ENCODE data around the gene UGT1A10.
A peak's percentile ranks its signal among the peaks of the same experiment; 100 is the strongest.
"Not testable (repeated sequence)": the region's sequence is repeated elsewhere in the genome, so short reads cannot be mapped to it uniquely, and the experiment has no call there.

UGT1A10 gene

GRCh38 chr2:233636306-233636705 is at the start of gene UGT1A10:
TSS of gene UGT1A10 (plus strand) at chr2:233636448. CDS start at chr2:233636523, 75 bp downstream.
- H3K27ac ChIP-seq (ENCODE audit: low read depth, low read length); H3K27me3 ChIP-seq (ENCODE audit: control insufficient read depth, insufficient read depth, low read length); H3K4me1 ChIP-seq (ENCODE audit: control insufficient read depth, insufficient read depth, low read length); H3K36me3 ChIP-seq (ENCODE audit: control insufficient read depth, insufficient read depth, low read length); H3K9ac ChIP-seq (ENCODE audit: low read length): not testable (repeated sequence)
- H3K4me3 ChIP-seq (ENCODE audit: low read length) = peak within 1 kb of the TSS; percentile 25

DNA sequence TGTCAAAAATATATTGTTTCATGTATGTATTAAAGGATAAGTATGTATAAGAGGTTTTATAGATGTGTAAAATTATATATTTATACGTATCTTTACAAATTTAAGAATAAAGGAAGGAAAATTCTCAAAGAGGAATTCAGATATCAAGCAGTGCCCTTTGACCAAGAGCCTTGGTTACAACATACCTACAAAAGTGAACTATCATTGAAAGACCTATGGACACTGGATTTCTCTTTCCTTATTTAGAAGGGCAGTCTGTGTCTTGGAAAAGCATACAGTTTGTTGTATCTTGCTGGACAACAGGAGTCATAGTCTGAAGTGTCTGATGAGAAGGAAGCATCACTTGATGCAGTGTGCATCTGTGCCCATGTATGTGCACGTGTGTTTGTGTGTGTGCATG is 47.8 kb upstream of the UGT1A10 start:
- no peak overlapping the region for H3K4me3 ChIP-seq (ENCODE audit: low read length)
- no peak overlapping the region for H3K9ac ChIP-seq (ENCODE audit: low read length)
- no peaks in the 10 kb centered on the region for H3K4me1 ChIP-seq (ENCODE audit: control insufficient read depth, insufficient read depth, low read length)
- no peaks in the 10 kb centered on the region for H3K27me3 ChIP-seq (ENCODE audit: control insufficient read depth, insufficient read depth, low read length)
- H3K36me3 ChIP-seq (ENCODE audit: control insufficient read depth, insufficient read depth, low read length) = no peaks in the 10 kb centered on the region
- H3K27ac ChIP-seq (ENCODE audit: low read depth, low read length) = no peak overlapping the region

- H3K9ac ChIP-seq (ENCODE audit: low read length); H3K27ac ChIP-seq (ENCODE audit: low read depth, low read length); H3K36me3 ChIP-seq (ENCODE audit: control insufficient read depth, insufficient read depth, low read length); H3K4me3 ChIP-seq (ENCODE audit: low read length); H3K4me1 ChIP-seq (ENCODE audit: control insufficient read depth, insufficient read depth, low read length); H3K27me3 ChIP-seq (ENCODE audit: control insufficient read depth, insufficient read depth, low read length): not testable (repeated sequence)
Measured at GRCh38 chr2:233592706-233593105, 43.5 kb upstream of the UGT1A10 start.

- Histone ChIP-seq H3K9ac (ENCODE audit: low read length) (no peak overlapping the region), H3K27ac (ENCODE audit: low read depth, low read length) (no peak overlapping the region), H3K36me3 (ENCODE audit: control insufficient read depth, insufficient read depth, low read length) (no peaks in the 10 kb centered on the region), H3K27me3 (ENCODE audit: control insufficient read depth, insufficient read depth, low read length) (no peaks in the 10 kb centered on the region), H3K4me3 (ENCODE audit: low read length) (no peak overlapping the region), H3K4me1 (ENCODE audit: control insufficient read depth, insufficient read depth, low read length) (no peaks in the 10 kb centered on the region)
Measured at GRCh38 chr2:233593201-233593600, 43.0 kb upstream of the UGT1A10 start.

DNA sequence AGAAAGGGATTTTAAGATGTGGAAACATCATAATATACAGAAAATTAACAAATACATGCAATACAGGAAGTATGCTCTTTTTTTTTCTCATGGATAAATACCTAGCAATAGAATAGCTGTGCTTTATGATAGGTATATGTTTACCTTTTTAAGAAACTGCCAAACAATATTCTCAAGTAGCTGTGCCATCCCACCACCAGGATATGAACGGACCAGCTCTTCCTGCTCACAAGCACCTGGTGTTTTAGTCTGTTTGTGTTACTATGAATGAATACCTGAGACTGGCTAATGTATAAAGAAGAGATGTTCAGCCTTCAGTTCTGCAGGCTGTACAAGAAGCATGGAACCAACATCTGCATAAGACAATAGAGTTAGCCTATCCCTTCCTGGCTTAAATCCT is 38.7 kb upstream of the UGT1A10 start:
- Histone ChIP-seq H3K9ac (ENCODE audit: low read length) (no peak overlapping the region), H3K4me3 (ENCODE audit: low read length) (no peak overlapping the region)

GRCh38 chr2:233598952-233599351 is 37.3 kb upstream of the UGT1A10 start:
- Histone ChIP-seq H3K36me3 (ENCODE audit: control insufficient read depth, insufficient read depth, low read length) (no peaks in the 10 kb centered on the region), H3K27ac (ENCODE audit: low read depth, low read length) (no peak overlapping the region), H3K4me3 (ENCODE audit: low read length) (no peak overlapping the region), H3K9ac (ENCODE audit: low read length) (no peak overlapping the region), H3K27me3 (ENCODE audit: control insufficient read depth, insufficient read depth, low read length) (no peaks in the 10 kb centered on the region), H3K4me1 (ENCODE audit: control insufficient read depth, insufficient read depth, low read length) (no peaks in the 10 kb centered on the region)

More for the DNA sequence above, 38.7 kb upstream of the UGT1A10 start:
- Histone ChIP-seq H3K27ac (ENCODE audit: low read depth, low read length) (no peak overlapping the region), H3K27me3 (ENCODE audit: control insufficient read depth, insufficient read depth, low read length) (no peaks in the 10 kb centered on the region), H3K36me3 (ENCODE audit: control insufficient read depth, insufficient read depth, low read length) (no peaks in the 10 kb centered on the region), H3K4me1 (ENCODE audit: control insufficient read depth, insufficient read depth, low read length) (no peaks in the 10 kb centered on the region)

GRCh38 chr2:233600386-233600785 is 35.9 kb upstream of the UGT1A10 start:
- H3K4me1 ChIP-seq (ENCODE audit: control insufficient read depth, insufficient read depth, low read length) = no peaks in the 10 kb centered on the region
- no peaks in the 10 kb centered on the region for H3K27me3 ChIP-seq (ENCODE audit: control insufficient read depth, insufficient read depth, low read length)
- H3K9ac ChIP-seq (ENCODE audit: low read length) = no peak overlapping the region
- no peak overlapping the region for H3K4me3 ChIP-seq (ENCODE audit: low read length)
- no peaks in the 10 kb centered on the region for H3K36me3 ChIP-seq (ENCODE audit: control insufficient read depth, insufficient read depth, low read length)
- H3K27ac ChIP-seq (ENCODE audit: low read depth, low read length) = no peak overlapping the region

GRCh38 chr2:233602076-233602475 is 34.2 kb upstream of the UGT1A10 start:
- Histone ChIP-seq H3K4me1 (ENCODE audit: control insufficient read depth, insufficient read depth, low read length) (no peaks in the 10 kb centered on the region), H3K4me3 (ENCODE audit: low read length) (no peak overlapping the region), H3K27ac (ENCODE audit: low read depth, low read length) (no peak overlapping the region), H3K27me3 (ENCODE audit: control insufficient read depth, insufficient read depth, low read length) (no peaks in the 10 kb centered on the region), H3K9ac (ENCODE audit: low read length) (no peak overlapping the region), H3K36me3 (ENCODE audit: control insufficient read depth, insufficient read depth, low read length) (no peaks in the 10 kb centered on the region)

DNA sequence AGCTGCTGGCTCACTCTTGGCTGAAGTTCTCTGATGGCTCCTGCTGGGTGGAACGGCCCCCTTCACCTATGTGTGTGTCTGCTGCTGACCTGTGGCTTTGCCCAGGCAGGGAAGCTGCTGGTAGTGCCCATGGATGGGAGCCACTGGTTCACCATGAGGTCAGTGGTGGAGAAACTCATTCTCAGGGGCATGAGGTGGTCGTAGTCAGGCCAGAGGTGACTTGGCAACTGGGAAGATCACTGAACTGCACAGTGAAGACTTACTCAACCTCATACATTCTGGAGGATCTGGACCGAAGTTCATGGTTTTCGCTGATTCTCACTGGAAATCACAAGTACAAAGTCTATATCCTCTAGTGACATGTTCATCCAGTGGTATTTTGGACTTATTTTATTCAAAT is 32.7 kb upstream of the UGT1A10 start:
- H3K4me1 ChIP-seq (ENCODE audit: control insufficient read depth, insufficient read depth, low read length) = no peaks in the 10 kb centered on the region
- H3K27ac ChIP-seq (ENCODE audit: low read depth, low read length) = no peak overlapping the region
- H3K9ac ChIP-seq (ENCODE audit: low read length) = no peak overlapping the region
- H3K27me3 ChIP-seq (ENCODE audit: control insufficient read depth, insufficient read depth, low read length) = no peaks in the 10 kb centered on the region
- no peaks in the 10 kb centered on the region for H3K36me3 ChIP-seq (ENCODE audit: control insufficient read depth, insufficient read depth, low read length)
- no peak overlapping the region for H3K4me3 ChIP-seq (ENCODE audit: low read length)

- Histone ChIP-seq H3K9ac (ENCODE audit: low read length) (no peak overlapping the region), H3K4me1 (ENCODE audit: control insufficient read depth, insufficient read depth, low read length) (no peaks in the 10 kb centered on the region), H3K27me3 (ENCODE audit: control insufficient read depth, insufficient read depth, low read length) (no peaks in the 10 kb centered on the region), H3K36me3 (ENCODE audit: control insufficient read depth, insufficient read depth, low read length) (no peaks in the 10 kb centered on the region), H3K27ac (ENCODE audit: low read depth, low read length) (no peak overlapping the region), H3K4me3 (ENCODE audit: low read length) (no peak overlapping the region)
Measured at GRCh38 chr2:233604826-233605225, 31.4 kb upstream of the UGT1A10 start.

- no peaks in the 10 kb centered on the region for H3K4me1 ChIP-seq (ENCODE audit: control insufficient read depth, insufficient read depth, low read length)
- no peak overlapping the region for H3K9ac ChIP-seq (ENCODE audit: low read length)
- H3K27ac ChIP-seq (ENCODE audit: low read depth, low read length) = no peak overlapping the region
- no peaks in the 10 kb centered on the region for H3K36me3 ChIP-seq (ENCODE audit: control insufficient read depth, insufficient read depth, low read length)
- no peaks in the 10 kb centered on the region for H3K27me3 ChIP-seq (ENCODE audit: control insufficient read depth, insufficient read depth, low read length)
- no peak overlapping the region for H3K4me3 ChIP-seq (ENCODE audit: low read length)
Measured at GRCh38 chr2:233605680-233606079, 30.6 kb upstream of the UGT1A10 start.

- Histone ChIP-seq H3K27ac (ENCODE audit: low read depth, low read length) (no peak overlapping the region), H3K27me3 (ENCODE audit: control insufficient read depth, insufficient read depth, low read length) (no peaks in the 10 kb centered on the region), H3K4me1 (ENCODE audit: control insufficient read depth, insufficient read depth, low read length) (no peaks in the 10 kb centered on the region), H3K9ac (ENCODE audit: low read length) (no peak overlapping the region), H3K36me3 (ENCODE audit: control insufficient read depth, insufficient read depth, low read length) (no peaks in the 10 kb centered on the region), H3K4me3 (ENCODE audit: low read length) (no peak overlapping the region)
Measured at GRCh38 chr2:233611284-233611683, 25.0 kb upstream of the UGT1A10 start.

DNA sequence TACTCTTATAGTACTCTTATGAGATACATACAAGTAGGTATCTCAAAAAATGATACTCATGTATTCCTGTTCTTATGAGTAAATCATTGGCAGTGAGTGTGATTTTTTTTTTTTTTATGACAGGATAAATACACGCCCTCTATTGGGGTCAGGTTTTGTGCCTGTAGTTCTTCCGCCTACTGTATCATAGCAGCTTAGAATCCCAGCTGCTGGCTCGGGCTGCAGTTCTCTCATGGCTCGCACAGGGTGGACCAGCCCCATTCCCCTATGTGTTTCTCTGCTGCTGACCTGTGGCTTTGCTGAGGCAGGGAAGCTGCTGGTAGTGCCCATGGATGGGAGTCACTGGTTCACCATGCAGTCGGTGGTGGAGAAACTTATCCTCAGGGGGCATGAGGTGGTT is 18.8 kb upstream of the UGT1A10 start, which contains the start of gene UGT1A8:
UGT1A8 (plus strand) TSS at position 158 of the 400 bp plus-strand sequence; CDS start at position 233, 75 bp downstream.
- H3K4me3 ChIP-seq (ENCODE audit: low read length); H3K27ac ChIP-seq (ENCODE audit: low read depth, low read length); H3K36me3 ChIP-seq (ENCODE audit: control insufficient read depth, insufficient read depth, low read length); H3K4me1 ChIP-seq (ENCODE audit: control insufficient read depth, insufficient read depth, low read length); H3K9ac ChIP-seq (ENCODE audit: low read length); H3K27me3 ChIP-seq (ENCODE audit: control insufficient read depth, insufficient read depth, low read length): not testable (repeated sequence)
